Stimulated activated CD4-positive, alpha-beta T cell treated with anti-CD3 and anti-CD28 coated beads, Interleukin-4, amount 100 ng/mL, for 48 hours (primary cell): Measurements from ENCODE around the gene NCR2.
"Not testable (repeated sequence)": the region's sequence is repeated elsewhere in the genome, so short reads cannot be mapped to it uniquely, and the experiment has no call there.

Experiments used
- DNase-seq, 2 donors: peaks; one replicate each; pipeline ENCODE4 v3.0.0-alpha.2; 2020; ENCODE audit warnings: low read depth in 2 of 2

The NCR2 gene

GRCh38 chr6:41335296-41335695 is at the start of gene NCR2:
TSS of gene NCR2 (plus strand) at chr6:41335608. CDS start at chr6:41335877, 269 bp downstream.
- no peak for DNase-seq

GRCh38 chr6:41286544-41287346 is 48.7 kb upstream of the NCR2 start, which contains the start of gene TREM1:
TSS of gene TREM1 (minus strand) at chr6:41286682. CDS start at chr6:41286655, 27 bp downstream.
- no peak for DNase-seq

- no peak for DNase-seq
These were observed 47.2 kb upstream of the NCR2 start for GRCh38 chr6:41288030-41288753.

GRCh38 chr6:41288754-41289129 is 46.7 kb upstream of the NCR2 start:
- no peak for DNase-seq

- DNase-seq = no peak
These were observed 45.6 kb upstream of the NCR2 start for GRCh38 chr6:41289815-41290214.

- no peak for DNase-seq
These were observed 43.7 kb upstream of the NCR2 start for GRCh38 chr6:41291717-41292116.

- DNase-seq = no peak
These were observed 41.1 kb upstream of the NCR2 start for GRCh38 chr6:41294214-41294872.

GRCh38 chr6:41297248-41297647 is 38.2 kb upstream of the NCR2 start:
- DNase-seq = not testable (repeated sequence)

GRCh38 chr6:41298785-41299502 is 36.5 kb upstream of the NCR2 start:
- no peak for DNase-seq

GRCh38 chr6:41302638-41303037 is 32.8 kb upstream of the NCR2 start:
- DNase-seq = no peak

- DNase-seq = peak in 1 of 2 donors; percentile 31
These were observed 29.1 kb upstream of the NCR2 start for GRCh38 chr6:41306187-41306854.

- no peak for DNase-seq
These were observed 20.2 kb upstream of the NCR2 start for GRCh38 chr6:41315203-41315602.

- DNase-seq = no peak
These were observed 19.3 kb upstream of the NCR2 start for GRCh38 chr6:41315943-41316620.

- DNase-seq = no peak
These were observed 17.2 kb upstream of the NCR2 start for GRCh38 chr6:41318261-41318653.

GRCh38 chr6:41318654-41319565 is 16.5 kb upstream of the NCR2 start:
- DNase-seq = peak; percentile 71 to 74

- DNase-seq = no peak
These were observed 14.2 kb upstream of the NCR2 start for GRCh38 chr6:41321183-41321582.

GRCh38 chr6:41325446-41326066 is 9.9 kb upstream of the NCR2 start:
- no peak for DNase-seq

GRCh38 chr6:41326092-41326491 is 9.3 kb upstream of the NCR2 start:
- no peak for DNase-seq

GRCh38 chr6:41327177-41327576 is 8.2 kb upstream of the NCR2 start:
- no peak for DNase-seq
